ENCODE results near the gene CYP2A13. TPM values are rescaled to one million over a fixed set of nuclear protein-coding genes. Genes with fewer than 3 reads are reported as not detected.
"Not testable (repeated sequence)": the region's sequence is repeated elsewhere in the genome, so short reads cannot be mapped to it uniquely, and the experiment has no call there.

Gene CYP2A13
- total RNA-seq, 1 donor from 2014 or later: not detected

DNA sequence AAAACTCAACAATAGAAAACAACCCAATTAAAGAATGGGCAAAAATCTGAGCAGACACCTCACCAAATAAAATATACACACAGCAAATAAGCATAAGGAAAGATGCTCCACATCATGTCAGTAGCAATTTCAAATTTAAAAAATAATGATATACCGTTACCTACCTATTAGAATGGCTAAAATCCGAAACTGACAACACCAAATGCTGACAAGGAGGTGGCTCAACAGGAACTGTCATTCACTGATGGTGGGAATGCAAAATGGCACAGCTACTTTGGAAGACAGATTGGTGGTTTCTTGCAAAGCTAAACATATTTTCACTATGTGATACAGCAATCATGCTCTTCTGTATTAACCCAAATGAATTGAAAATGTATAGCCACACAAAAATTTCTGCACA is 9.1 kb downstream of the CYP2A13 start:
- Histone ChIP-seq H3K4me3 (ENCODE audit: low read depth, low read length) (no peak overlapping the region), H3K36me3 (ENCODE audit: control insufficient read depth, insufficient read depth, low read length) (no peaks in the 10 kb centered on the region), H3K27me3 (ENCODE audit: control insufficient read depth, insufficient read depth, low read length) (no peaks in the 10 kb centered on the region)
- TF ChIP-seq, protein P1, sequence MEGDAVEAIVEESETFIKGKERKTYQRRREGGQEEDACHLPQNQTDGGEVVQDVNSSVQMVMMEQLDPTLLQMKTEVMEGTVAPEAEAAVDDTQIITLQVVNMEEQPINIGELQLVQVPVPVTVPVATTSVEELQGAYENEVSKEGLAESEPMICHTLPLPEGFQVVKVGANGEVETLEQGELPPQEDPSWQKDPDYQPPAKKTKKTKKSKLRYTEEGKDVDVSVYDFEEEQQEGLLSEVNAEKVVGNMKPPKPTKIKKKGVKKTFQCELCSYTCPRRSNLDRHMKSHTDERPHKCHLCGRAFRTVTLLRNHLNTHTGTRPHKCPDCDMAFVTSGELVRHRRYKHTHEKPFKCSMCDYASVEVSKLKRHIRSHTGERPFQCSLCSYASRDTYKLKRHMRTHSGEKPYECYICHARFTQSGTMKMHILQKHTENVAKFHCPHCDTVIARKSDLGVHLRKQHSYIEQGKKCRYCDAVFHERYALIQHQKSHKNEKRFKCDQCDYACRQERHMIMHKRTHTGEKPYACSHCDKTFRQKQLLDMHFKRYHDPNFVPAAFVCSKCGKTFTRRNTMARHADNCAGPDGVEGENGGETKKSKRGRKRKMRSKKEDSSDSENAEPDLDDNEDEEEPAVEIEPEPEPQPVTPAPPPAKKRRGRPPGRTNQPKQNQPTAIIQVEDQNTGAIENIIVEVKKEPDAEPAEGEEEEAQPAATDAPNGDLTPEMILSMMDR (IDR thresholded peaks at IDR 0.05; ENCODE audit: insufficient read depth, low read length, severe bottlenecking): no peak
- FAIRE-seq: no peak
- DNase-seq (ENCODE audit: low read depth): no peak

DNA sequence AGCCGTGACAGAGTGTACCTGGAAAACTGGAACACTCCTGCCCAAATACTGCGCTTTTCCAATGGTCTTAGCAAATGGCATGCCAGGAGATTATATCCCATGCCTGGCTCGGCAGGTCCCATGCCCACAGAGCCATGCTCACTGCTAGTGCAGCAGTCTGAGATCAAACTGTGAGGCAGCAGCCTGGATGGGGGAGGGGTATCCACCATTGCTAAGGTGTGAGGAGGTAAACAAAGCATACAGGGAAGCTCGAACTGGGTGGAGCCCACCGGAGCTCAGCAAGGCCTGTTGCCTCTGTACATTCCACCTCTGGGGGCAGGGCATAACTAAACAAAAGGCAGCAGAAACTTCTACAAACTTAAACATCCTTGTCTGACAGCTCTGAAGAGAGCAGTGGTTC is 10.5 kb downstream of the CYP2A13 start:
- DNase-seq (ENCODE audit: low read depth) (no peak), FAIRE-seq (no peak)
- no peak overlapping the region for H3K4me3 ChIP-seq (ENCODE audit: low read depth, low read length)

DNA sequence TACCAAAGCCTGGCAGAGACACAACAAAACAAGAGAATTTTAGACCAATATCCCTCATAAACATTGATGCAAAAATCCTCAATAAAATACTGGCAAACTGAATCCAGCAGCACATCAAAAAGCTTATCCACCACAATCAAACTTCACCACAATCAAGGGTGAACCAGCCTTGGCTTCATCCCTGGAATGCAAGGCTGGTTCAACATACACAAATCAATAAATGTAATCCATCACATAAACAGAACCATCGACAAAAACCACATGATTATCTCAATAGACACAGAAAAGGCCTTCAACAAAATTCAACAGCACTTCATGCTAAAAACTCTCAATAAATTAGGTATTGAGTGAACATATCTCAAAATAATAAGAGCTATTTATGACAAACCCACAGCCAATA is 14.0 kb downstream of the CYP2A13 start:
- not testable (repeated sequence) for FAIRE-seq; H3K36me3 ChIP-seq (ENCODE audit: control insufficient read depth, insufficient read depth, low read length); H3K27me3 ChIP-seq (ENCODE audit: control insufficient read depth, insufficient read depth, low read length); DNase-seq (ENCODE audit: low read depth); H3K4me3 ChIP-seq (ENCODE audit: low read depth, low read length)

More for the DNA sequence above, 10.5 kb downstream of the CYP2A13 start:
- TF ChIP-seq, protein P1 (IDR thresholded peaks at IDR 0.05; ENCODE audit: insufficient read depth, low read length, severe bottlenecking): no peak
- H3K27me3 ChIP-seq (ENCODE audit: control insufficient read depth, insufficient read depth, low read length): no peaks in the 10 kb centered on the region
- no peaks in the 10 kb centered on the region for H3K36me3 ChIP-seq (ENCODE audit: control insufficient read depth, insufficient read depth, low read length)

DNA sequence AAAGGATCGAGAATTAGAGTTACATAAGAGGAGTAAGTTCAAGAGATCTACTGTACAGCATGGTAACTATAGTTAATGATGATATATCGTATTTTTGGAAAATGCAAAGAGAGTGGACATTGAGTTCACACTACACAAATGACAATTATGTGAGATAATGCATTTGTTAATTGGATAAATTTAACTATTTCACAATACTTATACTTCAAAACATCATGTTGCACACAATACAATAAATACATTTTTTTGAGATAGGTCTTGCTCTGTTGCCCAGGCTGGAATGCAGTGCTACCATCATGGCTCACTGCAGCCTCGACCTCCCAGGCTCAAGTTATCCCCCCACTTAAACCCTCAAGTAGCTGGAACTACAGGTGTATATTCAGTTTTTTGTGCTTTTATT is 17.9 kb downstream of the CYP2A13 start:
- Histone ChIP-seq H3K27me3 (ENCODE audit: control insufficient read depth, insufficient read depth, low read length) (no peaks in the 10 kb centered on the region), H3K36me3 (ENCODE audit: control insufficient read depth, insufficient read depth, low read length) (no peaks in the 10 kb centered on the region), H3K4me3 (ENCODE audit: low read depth, low read length) (no peak overlapping the region)
- DNase-seq (ENCODE audit: low read depth) (no peak), FAIRE-seq (no peak)
- TF ChIP-seq, protein P1 (IDR thresholded peaks at IDR 0.05; ENCODE audit: insufficient read depth, low read length, severe bottlenecking): no peak

DNA sequence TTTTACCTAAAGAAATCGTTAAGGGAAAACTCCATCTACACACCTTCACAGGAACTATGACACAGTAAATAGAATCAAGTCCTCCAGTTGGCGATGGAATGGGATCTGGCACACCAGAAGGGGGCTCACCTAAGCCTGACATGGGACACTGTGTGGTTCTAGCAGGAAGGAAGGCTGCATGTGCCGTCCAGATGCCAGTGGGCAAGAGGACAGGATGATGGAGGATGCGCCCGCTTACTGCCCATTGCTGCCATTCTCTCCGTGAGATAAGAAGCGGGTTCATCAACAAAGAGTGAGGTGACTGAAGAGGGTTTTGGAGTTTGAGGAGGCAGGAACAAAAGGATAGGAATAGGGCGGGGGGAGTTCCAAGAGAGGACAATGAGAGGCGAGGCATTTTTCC is 23.0 kb downstream of the CYP2A13 start:
- no peak for FAIRE-seq
- TF ChIP-seq, protein P1 (IDR thresholded peaks at IDR 0.05; ENCODE audit: insufficient read depth, low read length, severe bottlenecking): no peak
- no peak for DNase-seq (ENCODE audit: low read depth)
- H3K27me3 ChIP-seq (ENCODE audit: control insufficient read depth, insufficient read depth, low read length): no peaks in the 10 kb centered on the region
- H3K4me3 ChIP-seq (ENCODE audit: low read depth, low read length): no peak overlapping the region
- H3K36me3 ChIP-seq (ENCODE audit: control insufficient read depth, insufficient read depth, low read length): no peaks in the 10 kb centered on the region

DNA sequence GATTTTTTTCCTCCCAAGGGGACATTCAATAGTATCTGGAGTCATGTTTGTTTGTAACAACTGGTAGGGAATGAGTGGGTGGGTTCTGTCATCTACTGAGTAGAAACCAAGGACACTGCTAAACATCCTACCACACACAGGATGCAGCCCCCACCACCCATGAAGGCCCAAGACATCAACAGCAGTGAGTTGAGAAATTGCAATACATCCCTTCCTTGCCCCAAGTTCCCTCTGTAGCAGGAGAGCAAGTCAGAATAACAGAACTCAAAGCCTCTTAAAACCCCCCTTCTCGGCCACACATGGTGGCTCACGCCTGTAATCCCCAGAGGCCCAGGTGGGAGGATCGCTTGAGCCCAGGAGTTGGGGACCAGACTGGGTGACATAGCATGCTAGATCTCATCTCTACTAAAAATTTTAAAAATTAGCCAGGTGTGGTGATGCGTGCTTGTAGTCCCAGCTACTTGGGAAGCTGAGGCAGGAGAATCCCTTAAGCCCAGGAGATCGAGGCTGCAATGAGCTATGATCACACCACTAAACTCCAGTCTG is 23.6 kb downstream of the CYP2A13 start:
- FAIRE-seq (no peak), DNase-seq (ENCODE audit: low read depth) (no peak)
- Histone ChIP-seq H3K4me3 (ENCODE audit: low read depth, low read length) (no peak overlapping the region), H3K27me3 (ENCODE audit: control insufficient read depth, insufficient read depth, low read length) (no peaks in the 10 kb centered on the region), H3K36me3 (ENCODE audit: control insufficient read depth, insufficient read depth, low read length) (no peaks in the 10 kb centered on the region)
- TF ChIP-seq, protein P1 (IDR thresholded peaks at IDR 0.05; ENCODE audit: insufficient read depth, low read length, severe bottlenecking): no peak

Measured in bronchial epithelial cell (primary cell).